LNCaP clone FGC (cell line): Measurements from ENCODE around the gene NDST1.
"Not testable (repeated sequence)": the region's sequence is repeated elsewhere in the genome, so short reads cannot be mapped to it uniquely, and the experiment has no call there.

Experiments
- DNase-seq: peaks from one replicate; pipeline ENCODE4 v3.0.0-alpha.2; 2011; ENCODE audit warnings: low read depth
- H3K4me3 ChIP-seq: 2 replicates; pipeline ENCODE4 v1.5.1; 2011; ENCODE audit warnings: mild to moderate bottlenecking, low read depth, low read length, control low read depth
- TF ChIP-seq, protein P1 (sequence below): IDR thresholded peaks from 2 replicates; pipeline ENCODE4 v1.5.1; 2012; ENCODE audit warnings: mild to moderate bottlenecking; ENCODE audit not compliant: control insufficient read depth, insufficient read depth; ENCODE audit errors: extremely low read depth

NDST1 gene

DNA sequence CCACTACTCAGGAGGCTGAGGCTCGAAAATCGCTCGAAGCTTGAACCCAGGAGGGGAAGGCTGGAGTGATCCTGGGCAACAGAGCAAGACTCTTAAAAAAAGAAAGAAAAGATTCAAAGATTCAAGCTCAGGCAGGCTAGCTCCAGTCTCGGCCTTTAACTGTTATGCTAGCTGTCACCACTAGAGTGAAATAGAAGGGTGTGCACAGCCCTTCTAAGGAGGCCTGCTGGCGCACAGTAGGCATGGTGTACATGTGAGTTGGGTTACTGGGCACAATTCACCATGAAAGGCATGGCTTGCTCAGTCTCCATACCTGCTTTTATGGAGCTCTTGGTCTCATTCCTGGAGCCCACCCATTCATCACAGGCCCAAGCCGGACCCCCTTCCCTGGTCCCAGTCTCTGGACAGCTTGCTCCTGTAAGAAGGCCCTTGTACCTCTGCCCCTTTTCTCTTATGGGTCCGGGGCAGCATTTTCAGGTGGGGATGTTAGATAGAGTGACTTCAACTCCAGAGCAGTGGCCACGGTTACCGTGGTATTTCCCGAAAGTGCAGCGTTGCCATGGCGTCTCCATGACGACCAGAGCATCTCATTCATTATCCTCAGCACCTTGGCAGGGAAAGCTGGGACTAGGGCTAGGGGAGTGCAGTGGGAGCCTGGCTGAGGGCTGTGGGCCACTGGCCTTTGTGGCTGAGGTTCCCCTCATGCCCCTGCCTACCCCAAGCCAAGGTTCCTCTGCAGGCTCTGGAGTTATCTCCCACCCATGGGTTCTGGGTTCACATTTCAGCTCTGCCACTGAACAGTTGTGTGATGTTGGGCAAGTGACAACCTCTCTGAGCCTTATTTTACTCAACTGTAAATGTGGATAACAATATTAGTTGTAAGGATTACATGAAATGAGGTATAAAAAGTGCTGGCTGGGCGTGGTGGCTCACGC, 5.7 kb downstream of the NDST1 start:
- H3K4me3 ChIP-seq: no peak overlapping the region
- TF ChIP-seq, protein P1, sequence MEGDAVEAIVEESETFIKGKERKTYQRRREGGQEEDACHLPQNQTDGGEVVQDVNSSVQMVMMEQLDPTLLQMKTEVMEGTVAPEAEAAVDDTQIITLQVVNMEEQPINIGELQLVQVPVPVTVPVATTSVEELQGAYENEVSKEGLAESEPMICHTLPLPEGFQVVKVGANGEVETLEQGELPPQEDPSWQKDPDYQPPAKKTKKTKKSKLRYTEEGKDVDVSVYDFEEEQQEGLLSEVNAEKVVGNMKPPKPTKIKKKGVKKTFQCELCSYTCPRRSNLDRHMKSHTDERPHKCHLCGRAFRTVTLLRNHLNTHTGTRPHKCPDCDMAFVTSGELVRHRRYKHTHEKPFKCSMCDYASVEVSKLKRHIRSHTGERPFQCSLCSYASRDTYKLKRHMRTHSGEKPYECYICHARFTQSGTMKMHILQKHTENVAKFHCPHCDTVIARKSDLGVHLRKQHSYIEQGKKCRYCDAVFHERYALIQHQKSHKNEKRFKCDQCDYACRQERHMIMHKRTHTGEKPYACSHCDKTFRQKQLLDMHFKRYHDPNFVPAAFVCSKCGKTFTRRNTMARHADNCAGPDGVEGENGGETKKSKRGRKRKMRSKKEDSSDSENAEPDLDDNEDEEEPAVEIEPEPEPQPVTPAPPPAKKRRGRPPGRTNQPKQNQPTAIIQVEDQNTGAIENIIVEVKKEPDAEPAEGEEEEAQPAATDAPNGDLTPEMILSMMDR: no peak
- DNase-seq: no peak

DNA sequence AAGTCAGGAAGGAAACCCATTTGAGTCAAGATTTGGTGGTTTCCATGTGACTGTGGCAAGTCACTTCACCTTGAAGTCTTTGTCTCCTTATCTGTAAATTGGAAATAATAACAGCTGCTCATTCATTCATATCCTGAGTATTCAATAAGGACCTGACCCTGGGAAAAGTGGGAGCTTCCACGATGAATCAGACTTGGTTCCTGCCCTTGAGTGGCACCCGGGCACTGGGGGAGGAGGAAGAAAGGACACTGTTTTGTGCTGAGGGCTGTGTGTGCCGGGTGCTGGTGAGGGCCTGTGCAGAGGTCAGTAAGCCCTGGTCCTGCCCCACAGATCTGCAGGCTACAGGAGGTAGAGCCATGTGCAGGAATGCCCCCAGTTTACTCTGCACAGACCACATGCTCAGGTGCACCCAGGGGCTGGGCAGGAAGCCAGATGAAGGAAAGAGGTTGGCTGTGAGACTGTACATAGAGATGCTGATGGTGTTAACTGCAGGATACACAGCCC, 6.8 kb downstream of the NDST1 start:
- no peak for DNase-seq
- H3K4me3 ChIP-seq: no peak overlapping the region
- TF ChIP-seq, protein P1: no peak

DNA sequence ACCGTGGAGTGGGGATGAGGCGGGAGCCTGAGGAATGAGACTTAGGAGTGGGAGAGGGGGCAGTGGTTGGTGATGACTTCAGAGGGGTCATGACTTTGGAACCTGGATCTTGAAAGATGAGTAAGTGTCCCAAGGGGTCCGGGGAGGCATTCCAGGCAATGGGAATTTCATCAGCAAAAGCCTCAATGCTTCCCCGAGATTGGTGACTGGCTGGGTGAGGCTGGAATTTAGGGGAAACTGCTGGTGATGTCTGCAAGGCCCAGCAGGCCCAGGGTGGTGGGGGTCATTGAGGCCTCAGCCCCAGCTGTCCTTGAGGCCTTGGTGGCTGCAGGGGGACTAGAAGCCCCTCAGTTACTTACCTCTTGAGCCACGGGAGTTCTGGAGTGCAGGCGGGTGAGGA, 7.5 kb downstream of the NDST1 start:
- TF ChIP-seq, protein P1: no peak
- H3K4me3 ChIP-seq: no peak overlapping the region
- DNase-seq: no peak

DNA sequence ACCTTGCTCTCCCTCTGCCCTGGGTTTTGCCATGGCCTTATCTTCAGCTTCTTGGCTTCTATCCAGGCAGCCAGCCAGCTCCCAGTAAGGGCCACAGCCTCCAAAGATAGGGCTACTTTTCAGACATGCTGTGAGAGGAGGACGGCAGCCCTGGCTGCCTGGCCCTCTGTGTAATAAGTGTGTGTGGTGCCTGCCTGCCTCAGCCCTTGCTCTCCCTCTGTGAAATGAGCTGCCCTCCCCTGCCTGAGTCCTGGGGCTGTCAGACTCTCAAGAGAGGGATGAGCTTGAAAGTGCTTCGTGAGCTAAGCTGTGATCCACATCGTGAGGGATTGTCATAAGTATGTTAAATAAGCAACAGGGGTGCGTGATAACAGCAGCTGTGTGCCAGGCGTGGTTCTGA, 8.1 kb downstream of the NDST1 start:
- no peak overlapping the region for H3K4me3 ChIP-seq
- TF ChIP-seq, protein P1: no peak
- DNase-seq: no peak

DNA sequence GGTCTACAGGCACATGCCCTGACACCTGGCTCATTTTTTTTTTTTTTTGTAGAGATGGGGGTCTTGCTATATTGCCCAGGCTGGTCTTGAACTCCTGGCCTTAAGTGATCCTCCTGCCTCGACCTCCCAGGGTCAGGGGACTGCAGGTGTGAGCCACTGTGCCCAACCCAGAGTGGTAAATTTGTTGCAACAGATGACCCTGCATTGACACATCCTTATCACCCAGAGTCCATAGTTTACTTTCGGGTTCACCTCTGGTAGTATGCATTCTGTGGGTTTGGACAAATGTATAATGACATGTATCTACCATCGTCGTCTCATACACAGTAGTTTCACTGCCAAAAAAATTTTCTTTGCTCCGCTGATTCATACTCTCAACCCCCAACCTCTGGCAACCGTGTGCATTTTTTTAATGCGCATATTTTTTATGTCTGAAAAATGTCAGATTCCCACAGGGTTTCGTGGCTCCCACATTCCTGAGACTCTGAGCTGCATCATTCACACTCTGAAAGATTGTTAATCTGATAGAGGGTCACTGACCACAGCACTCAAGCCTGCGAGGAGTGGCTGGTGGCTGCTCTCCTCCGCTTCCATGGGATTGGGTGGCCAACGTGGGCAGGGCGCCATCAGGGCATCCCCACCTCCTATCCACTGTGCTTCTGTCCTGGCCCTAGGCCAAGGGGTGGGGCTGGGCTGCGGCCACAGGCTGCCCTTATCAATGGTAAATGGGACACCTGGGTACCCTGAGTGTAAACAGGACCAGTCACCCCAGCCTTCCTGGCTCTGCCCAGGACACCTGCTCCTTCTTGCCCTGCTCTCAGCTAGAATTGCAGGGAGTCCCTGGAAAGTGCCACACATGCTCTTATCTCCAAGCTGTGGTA, 9.6 kb downstream of the NDST1 start:
- DNase-seq: no peak
- no peak overlapping the region for H3K4me3 ChIP-seq
- TF ChIP-seq, protein P1: no peak

DNA sequence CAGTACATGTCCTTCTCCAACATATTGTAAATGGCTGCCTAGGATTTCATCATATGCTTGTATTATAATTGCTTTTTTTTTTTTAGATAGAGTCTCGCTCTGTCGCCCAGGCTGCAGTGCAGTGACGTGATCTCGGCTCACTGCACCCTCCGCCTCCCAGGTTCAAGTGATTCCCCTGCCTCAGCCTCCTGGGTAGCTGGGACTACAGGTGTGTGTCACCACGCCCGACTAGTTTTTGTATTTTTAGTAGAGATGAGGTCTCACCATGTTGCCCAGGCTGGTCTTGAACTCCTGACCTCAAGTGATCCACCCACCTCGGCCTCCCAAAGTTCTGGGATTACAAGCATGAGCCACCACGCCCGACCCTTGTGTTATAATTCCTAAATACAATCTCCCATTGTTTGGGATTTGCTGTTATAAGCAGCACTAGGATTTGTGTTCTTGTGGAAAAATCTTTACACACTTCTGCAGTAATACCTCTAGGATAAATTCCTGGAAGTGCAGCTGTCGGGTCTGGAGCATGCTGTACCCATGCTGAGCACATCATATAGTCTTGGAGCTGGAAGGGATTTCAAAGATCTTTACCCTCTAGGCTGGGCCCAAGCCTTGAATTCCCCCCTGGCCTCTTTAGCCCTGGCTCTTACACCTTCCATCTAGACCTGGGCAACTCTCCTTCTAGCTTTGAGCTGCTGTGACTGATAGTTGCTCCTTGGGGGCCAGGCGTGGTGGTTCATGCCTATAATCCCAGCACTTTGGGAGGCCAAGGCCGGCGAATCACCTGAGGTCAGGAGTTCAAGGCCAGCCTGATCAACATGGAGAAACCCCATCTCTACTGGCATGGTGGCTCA, 11.0 kb downstream of the NDST1 start:
- not testable (repeated sequence) for DNase-seq

More for the DNA sequence above, 11.0 kb downstream of the NDST1 start:
- not testable (repeated sequence) for H3K4me3 ChIP-seq
